NCI-H1436 treated with DMSO at 0.1 percent for 48 hours (cell line): Measurements from ENCODE around the gene DNAH14.

ENCODE experiments used
- DNase-seq: peaks from one replicate; lab custom pipeline; 2025; lab: John Stamatoyannopoulos, UW

The DNAH14 gene

GRCh38 chr1:225408249-225408648, 478.8 kb downstream of the DNAH14 start:
- no peak for DNase-seq

GRCh38 chr1:225409051-225409450, 479.6 kb downstream of the DNAH14 start:
- DNase-seq = no peak

GRCh38 chr1:225410036-225410435, 480.6 kb downstream of the DNAH14 start:
- DNase-seq = no peak

DNA sequence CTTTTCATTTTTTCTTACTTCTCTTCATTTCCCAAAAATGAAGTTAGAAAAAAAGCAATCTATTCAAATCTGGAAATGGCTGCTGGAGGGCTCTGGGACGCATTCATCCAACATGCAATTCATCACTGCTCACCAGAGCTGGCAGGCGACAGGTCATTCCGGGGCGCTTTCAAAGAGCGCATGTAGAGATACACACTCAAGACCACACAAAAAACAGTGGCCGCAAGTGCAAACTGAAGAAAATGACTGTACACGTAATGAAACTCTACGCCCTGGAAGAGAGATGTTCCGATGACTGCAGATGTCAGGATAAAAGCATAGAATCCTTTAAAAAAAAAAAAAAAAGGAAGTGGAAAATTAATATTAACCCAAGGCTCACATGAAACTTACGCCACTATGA, 482.8 kb downstream of the DNAH14 start:
- no peak for DNase-seq

GRCh38 chr1:225412803-225413351, 483.4 kb downstream of the DNAH14 start:
- no peak for DNase-seq

DNA sequence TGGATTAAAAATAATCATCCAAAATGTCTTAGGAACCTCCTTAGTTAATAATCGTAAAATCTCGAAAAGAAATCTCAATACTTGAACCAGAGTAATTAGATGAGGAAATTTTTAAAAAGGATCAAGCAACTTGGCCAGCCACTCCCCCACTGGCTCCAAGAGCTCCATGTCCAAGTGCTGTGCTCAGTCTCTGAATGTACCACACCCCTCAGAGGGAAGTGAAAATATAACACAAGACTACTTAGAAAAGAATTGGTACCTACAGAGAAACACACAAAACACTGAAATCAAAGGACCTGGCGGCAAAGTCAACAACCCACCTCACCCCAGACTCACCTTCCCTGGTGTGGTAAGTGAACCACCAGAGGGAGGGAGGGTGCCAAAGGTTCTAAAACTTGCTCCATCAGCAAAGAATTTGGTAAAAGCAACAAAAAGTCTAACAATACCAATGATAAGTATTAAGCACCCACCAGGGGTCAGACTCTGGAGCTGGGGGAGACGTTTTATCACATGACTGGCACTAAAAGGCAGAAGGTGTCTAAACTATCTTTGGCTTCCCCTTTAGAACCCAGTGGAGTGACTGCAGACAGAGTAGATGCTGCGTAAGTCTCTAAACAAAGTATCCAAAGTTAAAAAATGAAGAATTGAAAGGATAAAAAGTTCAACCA, 484.4 kb downstream of the DNAH14 start:
- DNase-seq = no peak

GRCh38 chr1:225415307-225415706, 485.8 kb downstream of the DNAH14 start:
- no peak for DNase-seq

DNA sequence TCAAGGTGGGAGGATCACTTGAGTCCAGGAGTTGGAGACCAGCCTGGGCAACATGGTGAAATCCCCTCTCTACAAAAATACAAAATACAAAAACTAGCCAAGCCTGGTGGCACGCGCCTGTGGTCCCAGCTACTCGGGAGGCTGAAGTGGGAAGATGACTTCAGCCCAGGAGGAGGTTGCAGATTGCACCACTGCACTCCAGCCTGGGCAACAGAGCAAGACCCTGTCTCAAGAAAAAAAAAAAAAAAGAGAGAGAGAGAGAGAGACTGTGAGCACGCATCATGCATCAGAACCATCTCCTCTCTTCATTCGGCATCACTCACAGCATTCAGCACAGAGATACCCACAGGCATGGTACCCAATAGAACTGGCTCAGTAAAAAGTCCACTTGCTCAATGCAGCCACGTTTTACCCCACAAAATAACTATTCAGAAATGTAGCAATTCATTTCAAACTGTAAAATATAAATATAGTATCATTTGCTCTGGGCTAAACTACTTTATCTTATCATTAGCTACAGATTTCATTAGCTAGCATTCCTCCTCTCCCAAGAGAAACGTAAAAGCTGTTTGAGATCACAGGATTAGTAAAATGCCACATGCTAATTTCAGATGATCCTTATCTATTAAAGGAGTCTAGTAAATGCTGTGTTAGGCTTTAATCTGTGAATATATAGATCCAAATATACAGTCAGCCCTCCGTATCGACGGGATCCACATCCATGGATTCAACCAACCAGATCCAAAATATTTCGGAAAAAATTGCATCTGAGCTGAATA, 486.7 kb downstream of the DNAH14 start:
- no peak for DNase-seq

- DNase-seq = no peak
Measured at GRCh38 chr1:225418059-225418458, 488.6 kb downstream of the DNAH14 start.

GRCh38 chr1:225418598-225418997, 489.1 kb downstream of the DNAH14 start:
- no peak for DNase-seq

DNA sequence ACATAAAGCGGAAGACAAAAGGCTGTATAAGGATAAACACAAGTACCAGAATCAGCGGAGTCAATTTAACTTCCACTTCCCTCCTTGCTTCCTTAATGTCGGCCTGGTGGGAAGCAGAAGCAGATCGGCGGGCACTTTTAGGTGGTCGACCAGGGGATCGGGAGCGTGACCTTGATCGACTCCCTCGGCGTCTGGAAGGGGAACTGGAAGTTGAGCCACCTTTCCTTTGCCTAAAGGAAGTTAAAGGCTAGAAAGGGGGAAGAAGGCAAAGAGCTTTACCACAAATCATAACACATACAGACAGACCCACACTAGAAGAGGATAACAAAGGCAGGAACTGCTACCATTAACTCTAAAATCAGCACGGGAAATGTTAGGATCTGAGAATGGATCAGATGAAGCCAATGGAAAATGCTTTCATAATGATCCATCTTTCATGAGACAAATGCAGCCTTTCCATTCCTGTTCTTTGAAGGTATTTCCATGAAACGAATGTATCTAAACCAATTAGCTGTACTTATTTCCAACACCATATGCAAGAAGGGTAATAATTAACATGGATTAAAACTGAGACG, 492.6 kb downstream of the DNAH14 start:
- no peak for DNase-seq

DNA sequence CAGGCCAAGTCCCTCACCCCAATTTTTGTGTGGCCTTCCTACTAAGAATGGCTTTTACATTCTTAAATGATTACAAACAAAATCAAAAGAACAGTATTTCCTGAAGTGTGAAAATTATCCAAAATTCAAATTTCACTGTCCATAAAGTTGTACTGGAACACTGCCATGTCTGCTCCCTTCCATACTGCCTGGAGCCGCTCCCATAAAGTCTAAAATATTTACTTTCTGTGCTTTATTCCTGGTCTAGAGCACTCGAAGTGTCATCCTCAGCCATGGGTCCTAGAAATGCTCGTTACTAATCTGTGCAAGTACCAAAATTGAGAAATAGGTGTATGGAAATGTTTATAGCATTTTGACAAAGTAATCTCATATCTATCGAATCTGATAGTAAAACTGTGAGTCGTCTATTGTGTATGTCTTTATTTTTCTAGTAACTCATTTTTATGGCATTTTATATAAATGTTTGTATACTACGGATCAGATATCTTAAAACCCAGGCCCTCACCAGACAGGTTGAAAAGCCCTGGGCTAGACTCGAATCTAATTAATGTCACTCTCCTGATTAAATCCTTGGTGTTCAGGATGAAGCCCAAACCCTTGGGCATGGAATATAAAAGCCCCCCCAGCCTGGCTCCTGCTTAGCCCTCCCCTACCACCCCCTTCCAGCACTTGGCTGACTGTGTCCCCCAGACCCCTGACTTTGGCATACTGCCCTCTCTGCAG, 493.5 kb downstream of the DNAH14 start:
- DNase-seq = no peak

GRCh38 chr1:225423518-225423855, 494.0 kb downstream of the DNAH14 start:
- no peak for DNase-seq

GRCh38 chr1:225424562-225425200, 495.2 kb downstream of the DNAH14 start:
- DNase-seq = no peak

GRCh38 chr1:225425201-225425786, 495.8 kb downstream of the DNAH14 start:
- no peak for DNase-seq

- DNase-seq = no peak
Measured at GRCh38 chr1:225426395-225427234, 497.1 kb downstream of the DNAH14 start.

GRCh38 chr1:225427235-225428067, 498.0 kb downstream of the DNAH14 start, which contains the start of gene LBR:
LBR (minus strand) TSS chr1:225428038; CDS start chr1:225424075, 3,963 bp downstream.
- DNase-seq = no peak

GRCh38 chr1:225428068-225428880, 498.8 kb downstream of the DNAH14 start:
- DNase-seq = peak; percentile 79
